Stimulated activated CD4-positive, alpha-beta T cell treated with anti-CD3 and anti-CD28 coated beads, Interleukin-12 subunit alpha, Interleukin-12 subunit beta, amount 100 ng/mL, for 4 hours (primary cell): ENCODE results near the gene NRP2.

ENCODE experiments used
- DNase-seq: peaks from one replicate; pipeline ENCODE4 v3.0.0-alpha.2; 2020

NRP2 gene

GRCh38 chr2:205734436-205735037, 52.2 kb downstream of the NRP2 start:
- no peak for DNase-seq

- no peak for DNase-seq
Observed at GRCh38 chr2:205738117-205738968, 56.0 kb downstream of the NRP2 start.

GRCh38 chr2:205739620-205740019, 57.3 kb downstream of the NRP2 start:
- DNase-seq = no peak

GRCh38 chr2:205740381-205740780, 58.1 kb downstream of the NRP2 start:
- DNase-seq = no peak

GRCh38 chr2:205741256-205741978, 59.1 kb downstream of the NRP2 start:
- DNase-seq = no peak

GRCh38 chr2:205743137-205743536, 60.8 kb downstream of the NRP2 start:
- DNase-seq = no peak

GRCh38 chr2:205744074-205744591, 61.8 kb downstream of the NRP2 start:
- no peak for DNase-seq

GRCh38 chr2:205745661-205746419, 63.5 kb downstream of the NRP2 start:
- DNase-seq = no peak

- no peak for DNase-seq
Observed at GRCh38 chr2:205746420-205746785, 64.1 kb downstream of the NRP2 start.

GRCh38 chr2:205747829-205748386, 65.6 kb downstream of the NRP2 start:
- DNase-seq = no peak

GRCh38 chr2:205748639-205749038, 66.3 kb downstream of the NRP2 start:
- DNase-seq = no peak

GRCh38 chr2:205749078-205749477, 66.8 kb downstream of the NRP2 start:
- DNase-seq = no peak

- DNase-seq = no peak
Observed at GRCh38 chr2:205750797-205751196, 68.5 kb downstream of the NRP2 start.

GRCh38 chr2:205751569-205752031, 69.3 kb downstream of the NRP2 start:
- DNase-seq = no peak

GRCh38 chr2:205752296-205752820, 70.1 kb downstream of the NRP2 start:
- DNase-seq = no peak

- no peak for DNase-seq
Observed at GRCh38 chr2:205752924-205753323, 70.6 kb downstream of the NRP2 start.

- DNase-seq = no peak
Observed at GRCh38 chr2:205754285-205754923, 72.1 kb downstream of the NRP2 start.

- DNase-seq = no peak
Observed at GRCh38 chr2:205754924-205755321, 72.6 kb downstream of the NRP2 start.

- no peak for DNase-seq
Observed at GRCh38 chr2:205755923-205756322, 73.6 kb downstream of the NRP2 start.

- DNase-seq = no peak
Observed at GRCh38 chr2:205757271-205757670, 75.0 kb downstream of the NRP2 start.

GRCh38 chr2:205758051-205758450, 75.8 kb downstream of the NRP2 start:
- no peak for DNase-seq

GRCh38 chr2:205758500-205758899, 76.2 kb downstream of the NRP2 start:
- no peak for DNase-seq
